Tibial artery (tissue), 4 donors: Measurements from ENCODE around the gene MRPL22.
"Not testable (repeated sequence)": the region's sequence is repeated elsewhere in the genome, so short reads cannot be mapped to it uniquely, and the experiment has no call there.

Experiments used
- DNase-seq, 2 donors: peaks; one replicate each; pipeline ENCODE4 v3.0.0-alpha.2; 2019
- H3K27ac ChIP-seq, 2 donors: fragments of 200-600 bp; sonication (generic) in 1 of 2; 1 replicate in 1 of 2; 2 replicates in 1 of 2; pipeline ENCODE4 v1.5.1; 2018 to 2019; ENCODE audit warnings: mild to moderate bottlenecking in 1 of 2
- H3K27me3 ChIP-seq, 2 donors: fragments of 200-600 bp; sonication (generic) in 1 of 2; one replicate each; pipeline versions ENCODE4 v1.5.1 to v1.6.0; 2016 to 2019
- H3K36me3 ChIP-seq, 3 donors: fragments of 200-600 bp; sonication (generic) in 2 of 3; one replicate each; pipeline ENCODE4 v1.5.1; 2016 to 2019; ENCODE audit warnings: mild to moderate bottlenecking in 2 of 3
- H3K4me1 ChIP-seq, 4 donors: fragments of 200-600 bp; sonication (generic) in 2 of 4; 1 replicate in 3 of 4; 2 replicates in 1 of 4; pipeline ENCODE4 v1.5.1; 2016 to 2019
- H3K4me3 ChIP-seq, 2 donors: fragments of 200-600 bp; sonication (generic) in 1 of 2; 1 replicate in 1 of 2; 2 replicates in 1 of 2; pipeline ENCODE4 v1.5.1; 2018 to 2019; ENCODE audit warnings: mild to moderate bottlenecking in 2 of 2
- H3K9me3 ChIP-seq, 3 donors: fragments of 200-600 bp; sonication (generic) in 1 of 3; one replicate each; pipeline ENCODE4 v1.5.1; 2016 to 2019
- intact Hi-C: fragments of 100-400 bp; cut with DNase I; formaldehyde crosslinking; loops from one replicate; pipeline ENCODE4 v1.15.0; 2023; ENCODE audit warnings: low total_unique reads
- TF ChIP-seq, protein P1 (sequence below), 2 experiments: fragments of 200-600 bp in 1 of 2; fragments of 450-650 bp in 1 of 2; IDR thresholded peaks; one replicate each; pipeline ENCODE4 v1.5.1; 2017 to 2019; ENCODE audit warnings: antibody characterized with exemption in 2 of 2, mild to moderate bottlenecking in 1 of 2, moderate library complexity in 1 of 2

MRPL22 gene

DNA sequence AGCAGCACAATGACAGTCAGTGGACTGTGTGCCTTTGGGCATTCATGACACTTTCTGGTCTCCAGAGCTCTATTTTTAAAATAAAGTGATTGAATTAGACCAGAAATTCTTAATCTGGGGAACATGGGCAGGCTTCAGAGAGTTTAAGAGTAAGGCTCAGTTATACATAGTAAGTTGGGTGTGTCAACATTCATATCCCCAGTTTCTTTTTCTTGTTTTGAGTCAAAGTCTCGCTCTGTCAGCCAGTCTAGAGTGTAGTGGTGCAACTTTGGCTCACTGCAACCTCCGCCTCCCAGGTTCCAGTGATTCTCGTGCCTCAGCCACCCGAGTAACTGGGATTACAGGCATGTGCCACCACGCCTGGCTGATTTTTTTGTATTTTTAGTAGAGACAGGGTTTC lies 59.0 kb downstream of the MRPL22 start:
- no peak for DNase-seq
- H3K36me3 ChIP-seq = no peaks in the 10 kb centered on the region
- no peak overlapping the region for H3K4me3 ChIP-seq
- intact Hi-C loops = no loop called here
- no peak overlapping the region for H3K27ac ChIP-seq
- peaks cover 0 to 2% of the 10 kb centered on the region in 2 donors for H3K27me3 ChIP-seq
- no peaks in the 10 kb centered on the region for H3K4me1 ChIP-seq
- H3K9me3 ChIP-seq = no peaks in the 10 kb centered on the region
- TF ChIP-seq, protein P1, sequence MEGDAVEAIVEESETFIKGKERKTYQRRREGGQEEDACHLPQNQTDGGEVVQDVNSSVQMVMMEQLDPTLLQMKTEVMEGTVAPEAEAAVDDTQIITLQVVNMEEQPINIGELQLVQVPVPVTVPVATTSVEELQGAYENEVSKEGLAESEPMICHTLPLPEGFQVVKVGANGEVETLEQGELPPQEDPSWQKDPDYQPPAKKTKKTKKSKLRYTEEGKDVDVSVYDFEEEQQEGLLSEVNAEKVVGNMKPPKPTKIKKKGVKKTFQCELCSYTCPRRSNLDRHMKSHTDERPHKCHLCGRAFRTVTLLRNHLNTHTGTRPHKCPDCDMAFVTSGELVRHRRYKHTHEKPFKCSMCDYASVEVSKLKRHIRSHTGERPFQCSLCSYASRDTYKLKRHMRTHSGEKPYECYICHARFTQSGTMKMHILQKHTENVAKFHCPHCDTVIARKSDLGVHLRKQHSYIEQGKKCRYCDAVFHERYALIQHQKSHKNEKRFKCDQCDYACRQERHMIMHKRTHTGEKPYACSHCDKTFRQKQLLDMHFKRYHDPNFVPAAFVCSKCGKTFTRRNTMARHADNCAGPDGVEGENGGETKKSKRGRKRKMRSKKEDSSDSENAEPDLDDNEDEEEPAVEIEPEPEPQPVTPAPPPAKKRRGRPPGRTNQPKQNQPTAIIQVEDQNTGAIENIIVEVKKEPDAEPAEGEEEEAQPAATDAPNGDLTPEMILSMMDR (IDR thresholded peaks at IDR 0.05) = no peak

DNA sequence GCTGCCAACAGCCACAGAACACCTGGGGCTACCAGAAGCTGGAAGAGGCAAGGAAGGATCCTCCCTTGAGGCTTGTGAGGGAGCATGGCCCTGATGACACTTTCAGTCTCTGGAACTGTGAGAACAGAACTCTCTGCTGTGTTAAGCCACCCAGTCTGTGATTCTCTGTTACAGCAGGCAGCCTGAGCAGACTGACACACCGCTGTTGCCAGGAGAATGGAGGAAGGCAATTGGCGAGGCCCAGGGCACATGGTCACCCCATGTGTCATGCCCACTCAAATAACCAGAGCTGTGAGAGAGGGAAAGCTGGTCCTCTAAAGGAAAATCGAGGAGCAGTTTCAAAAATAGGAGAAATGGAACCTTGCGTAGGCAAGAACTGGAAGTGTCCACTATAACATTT lies 60.6 kb downstream of the MRPL22 start:
- Histone ChIP-seq H3K36me3 (no peaks in the 10 kb centered on the region), H3K4me3 (no peak overlapping the region), H3K27me3 (peaks cover 0 to 2% of the 10 kb centered on the region in 2 donors), H3K4me1 (no peaks in the 10 kb centered on the region), H3K27ac (no peak overlapping the region), H3K9me3 (no peaks in the 10 kb centered on the region)
- no peak for DNase-seq
- intact Hi-C loops = no loop called here
- TF ChIP-seq, protein P1 (IDR thresholded peaks at IDR 0.05) = no peak

DNA sequence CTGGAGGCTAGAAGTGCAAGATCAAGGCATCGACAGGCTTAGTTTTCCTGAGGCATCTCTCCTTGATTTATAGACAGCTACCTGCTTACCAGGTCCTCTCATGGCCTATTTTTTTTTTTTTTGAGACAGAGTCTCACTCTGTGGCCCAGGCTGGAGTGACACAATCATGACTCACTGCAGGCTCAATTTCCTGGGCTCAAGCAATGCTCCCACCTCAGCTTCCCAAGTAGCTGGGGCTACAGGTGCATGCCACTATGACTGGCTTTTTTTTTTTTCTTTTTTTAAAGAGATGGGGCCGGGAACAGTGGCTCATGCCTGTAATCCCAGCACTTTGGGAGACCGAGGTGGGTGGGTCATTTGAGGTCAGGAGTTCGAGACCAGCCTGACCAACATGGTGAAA lies 61.8 kb downstream of the MRPL22 start:
- H3K9me3 ChIP-seq, H3K27ac ChIP-seq, H3K4me1 ChIP-seq, H3K4me3 ChIP-seq, H3K36me3 ChIP-seq, DNase-seq, H3K27me3 ChIP-seq, intact Hi-C loops: not testable (repeated sequence)

DNA sequence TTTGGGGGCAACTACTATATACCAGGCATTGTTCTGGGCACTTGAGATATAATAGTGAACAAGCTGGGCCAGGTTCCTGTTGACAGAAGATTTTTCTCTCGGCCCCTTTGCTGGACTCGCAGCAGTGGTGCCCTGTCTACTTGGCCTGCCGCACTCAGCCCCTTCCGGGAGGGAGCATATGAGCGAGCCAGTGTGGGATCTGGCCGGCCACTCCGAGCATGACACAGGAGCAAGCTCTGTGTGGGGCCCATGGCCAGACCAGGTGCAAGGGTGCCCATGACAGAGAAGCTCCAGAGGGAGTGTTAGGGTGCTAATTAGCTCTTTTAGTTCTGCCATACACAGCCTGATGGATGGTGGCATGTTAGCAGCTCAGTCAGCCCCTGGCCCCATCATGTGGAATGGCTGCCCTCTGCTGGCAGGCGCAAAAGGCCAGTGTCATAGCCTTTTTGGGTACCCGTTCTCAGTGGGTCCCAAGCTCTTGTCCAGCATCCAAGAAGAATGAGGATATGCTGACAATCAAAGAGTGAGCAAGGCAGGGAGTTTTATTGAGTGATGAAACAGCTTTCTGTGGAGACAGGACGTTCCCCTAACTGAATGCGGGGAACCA lies 63.4 kb downstream of the MRPL22 start:
- no peak for DNase-seq
- Histone ChIP-seq H3K4me1 (no peaks in the 10 kb centered on the region), H3K27me3 (peaks cover 0 to 2% of the 10 kb centered on the region in 2 donors), H3K36me3 (no peaks in the 10 kb centered on the region), H3K27ac (no peak overlapping the region), H3K4me3 (no peak overlapping the region), H3K9me3 (no peaks in the 10 kb centered on the region)
- TF ChIP-seq, protein P1 (IDR thresholded peaks at IDR 0.05) = no peak
- intact Hi-C loops = no loop called here

DNA sequence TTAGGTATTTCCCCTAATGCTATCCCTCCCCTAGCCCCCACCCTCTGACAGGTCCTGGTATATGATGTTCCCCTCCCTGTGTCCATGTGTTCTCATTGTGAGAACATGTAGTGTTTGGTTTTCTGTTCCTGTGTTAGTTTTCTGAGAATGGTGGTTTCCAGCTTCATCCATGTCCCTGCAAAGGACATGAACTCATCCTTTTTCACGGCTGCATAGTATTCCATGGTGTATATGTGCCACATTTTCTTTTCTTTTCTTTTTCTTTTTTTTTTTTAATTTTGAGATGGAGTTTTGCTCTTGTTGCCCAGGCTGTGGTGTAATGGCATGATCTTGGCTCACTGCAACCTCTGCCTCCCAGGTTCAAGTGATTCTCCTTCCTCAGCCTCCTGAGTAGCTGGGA lies 65.4 kb downstream of the MRPL22 start:
- DNase-seq, H3K27me3 ChIP-seq, H3K9me3 ChIP-seq, H3K27ac ChIP-seq, intact Hi-C loops, H3K4me3 ChIP-seq, H3K4me1 ChIP-seq, H3K36me3 ChIP-seq: not testable (repeated sequence)

DNA sequence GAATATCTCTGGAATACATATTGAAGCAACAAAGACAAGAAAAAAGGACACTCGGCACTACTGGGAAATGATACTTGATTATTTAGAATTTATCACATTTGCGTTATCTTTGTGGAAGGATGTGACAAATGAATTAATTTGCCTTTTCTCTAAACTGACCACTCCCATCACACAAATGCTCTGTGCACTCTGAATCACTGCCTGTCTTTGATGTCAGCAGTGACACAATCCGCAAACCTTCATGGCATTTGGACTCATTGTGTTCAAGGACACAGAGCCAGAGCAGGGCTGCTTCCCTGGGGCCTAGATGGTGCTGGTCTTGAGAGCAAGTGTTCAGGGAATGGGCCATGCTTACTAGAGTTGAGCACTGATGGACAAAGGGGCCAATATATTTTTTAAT lies 67.8 kb downstream of the MRPL22 start:
- Histone ChIP-seq H3K36me3 (no peaks in the 10 kb centered on the region), H3K4me3 (no peak overlapping the region), H3K27ac (no peak overlapping the region), H3K9me3 (no peaks in the 10 kb centered on the region), H3K27me3 (no peaks in the 10 kb centered on the region), H3K4me1 (no peaks in the 10 kb centered on the region)
- TF ChIP-seq, protein P1 (IDR thresholded peaks at IDR 0.05) = no peak
- intact Hi-C loops = no loop called here
- DNase-seq = no peak

DNA sequence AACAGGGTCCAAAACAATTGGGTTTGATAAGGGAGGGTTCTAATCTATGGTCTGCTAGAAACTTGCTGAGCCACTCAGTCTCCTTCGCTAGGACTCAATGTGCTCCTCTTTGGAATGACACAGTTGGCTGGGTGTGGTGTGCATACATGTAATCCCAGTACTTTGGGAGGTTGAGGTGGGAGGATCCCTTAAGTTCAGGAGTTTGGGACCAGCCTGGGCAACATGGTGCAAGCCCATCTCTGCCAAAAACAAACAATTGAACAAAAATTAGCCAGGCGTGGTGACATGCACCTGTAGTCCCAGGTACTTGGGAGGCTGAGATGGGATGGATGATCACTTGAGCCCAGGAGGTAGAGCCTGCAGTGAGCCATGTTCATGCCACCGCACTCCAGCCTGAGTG lies 70.0 kb downstream of the MRPL22 start:
- no peak overlapping the region for H3K4me3 ChIP-seq
- no peaks in the 10 kb centered on the region for H3K9me3 ChIP-seq
- H3K4me1 ChIP-seq = no peaks in the 10 kb centered on the region
- DNase-seq = no peak
- intact Hi-C loops = no loop called here
- TF ChIP-seq, protein P1 (IDR thresholded peaks at IDR 0.05) = no peak
- no peaks in the 10 kb centered on the region for H3K36me3 ChIP-seq
- no peak overlapping the region for H3K27ac ChIP-seq
- no peaks in the 10 kb centered on the region for H3K27me3 ChIP-seq
